Fibroblast of pulmonary artery (primary cell): ENCODE results near the gene USP31.

ENCODE experiments used
- DNase-seq: peaks from one replicate; pipeline ENCODE4 v3.0.0-alpha.2; 2010; ENCODE audit warnings: low read depth
- H3K4me3 ChIP-seq: replicated peaks from 2 replicates; pipeline ENCODE4 v1.5.1; 2011; ENCODE audit warnings: low read depth, mild to moderate bottlenecking, control low read depth, low read length, moderate library complexity
- CTCF ChIP-seq: IDR thresholded peaks from 2 replicates; pipeline ENCODE4 v1.5.1; 2011; ENCODE audit warnings: mild to moderate bottlenecking, control low read depth, low read length, inconsistent platforms; ENCODE audit errors: missing control alignments

Gene USP31

GRCh38 chr16:23048164-23048563 is 101.1 kb downstream of the USP31 start:
- no peak for DNase-seq
- no peak for TF ChIP-seq CTCF
- no peak overlapping the region for H3K4me3 ChIP-seq

- no peak for DNase-seq
- no peak for TF ChIP-seq CTCF
- H3K4me3 ChIP-seq, result no peak overlapping the region
Observed at GRCh38 chr16:23045025-23045424, 104.2 kb downstream of the USP31 start.

GRCh38 chr16:23040246-23040645 is 109.0 kb downstream of the USP31 start:
- H3K4me3 ChIP-seq, result no peak overlapping the region
- TF ChIP-seq CTCF, result no peak
- no peak for DNase-seq

GRCh38 chr16:23039118-23039517 is 110.1 kb downstream of the USP31 start:
- TF ChIP-seq CTCF, result no peak
- H3K4me3 ChIP-seq, result no peak overlapping the region
- no peak for DNase-seq

GRCh38 chr16:23035240-23035639 is 114.0 kb downstream of the USP31 start:
- no peak overlapping the region for H3K4me3 ChIP-seq
- no peak for DNase-seq
- TF ChIP-seq CTCF, result no peak

GRCh38 chr16:23031508-23032098 is 117.6 kb downstream of the USP31 start:
- DNase-seq, result no peak
- no peak overlapping the region for H3K4me3 ChIP-seq
- no peak for TF ChIP-seq CTCF

- DNase-seq, result no peak
- no peak overlapping the region for H3K4me3 ChIP-seq
- TF ChIP-seq CTCF, result no peak
Observed at GRCh38 chr16:23029733-23030420, 119.4 kb downstream of the USP31 start.
